Fibroblast of upper back skin (primary cell): ENCODE data around the gene DNAI1.
"Not testable (repeated sequence)": the region's sequence is repeated elsewhere in the genome, so short reads cannot be mapped to it uniquely, and the experiment has no call there.

ENCODE experiments used
- DNase-seq: peaks from one replicate; pipeline ENCODE4 v3.0.0-alpha.2; 2013

Gene DNAI1

GRCh38 chr9:34451135-34451534 lies 7.5 kb upstream of the DNAI1 start:
- no peak for DNase-seq

GRCh38 chr9:34451545-34451944 lies 7.1 kb upstream of the DNAI1 start:
- peak; percentile 31 for DNase-seq

DNA sequence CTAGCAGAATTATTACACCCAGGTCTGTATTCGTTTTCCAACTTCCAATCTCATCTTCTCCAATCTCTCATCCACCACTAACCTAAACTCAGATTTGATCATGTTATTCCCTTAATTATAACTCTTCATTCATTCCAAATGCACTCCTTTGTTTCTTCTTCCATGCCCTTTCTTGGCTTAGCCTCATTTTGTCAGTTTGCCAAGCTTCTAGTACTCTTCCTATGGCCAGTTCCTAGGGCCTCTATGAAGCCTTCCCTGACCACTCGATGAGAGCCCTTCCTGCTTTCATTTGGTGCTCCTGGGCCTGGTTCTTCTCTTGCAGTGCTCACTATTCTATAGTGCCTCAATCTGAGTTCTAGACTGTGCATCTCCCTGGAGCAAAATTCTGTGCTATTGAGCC lies 6.0 kb upstream of the DNAI1 start:
- no peak for DNase-seq

GRCh38 chr9:34454571-34455065 lies 4.0 kb upstream of the DNAI1 start:
- peak; percentile 39 for DNase-seq

GRCh38 chr9:34456151-34456550 lies 2.5 kb upstream of the DNAI1 start:
- DNase-seq, result no peak

GRCh38 chr9:34456746-34457145 lies 1.9 kb upstream of the DNAI1 start:
- DNase-seq, result no peak

DNA sequence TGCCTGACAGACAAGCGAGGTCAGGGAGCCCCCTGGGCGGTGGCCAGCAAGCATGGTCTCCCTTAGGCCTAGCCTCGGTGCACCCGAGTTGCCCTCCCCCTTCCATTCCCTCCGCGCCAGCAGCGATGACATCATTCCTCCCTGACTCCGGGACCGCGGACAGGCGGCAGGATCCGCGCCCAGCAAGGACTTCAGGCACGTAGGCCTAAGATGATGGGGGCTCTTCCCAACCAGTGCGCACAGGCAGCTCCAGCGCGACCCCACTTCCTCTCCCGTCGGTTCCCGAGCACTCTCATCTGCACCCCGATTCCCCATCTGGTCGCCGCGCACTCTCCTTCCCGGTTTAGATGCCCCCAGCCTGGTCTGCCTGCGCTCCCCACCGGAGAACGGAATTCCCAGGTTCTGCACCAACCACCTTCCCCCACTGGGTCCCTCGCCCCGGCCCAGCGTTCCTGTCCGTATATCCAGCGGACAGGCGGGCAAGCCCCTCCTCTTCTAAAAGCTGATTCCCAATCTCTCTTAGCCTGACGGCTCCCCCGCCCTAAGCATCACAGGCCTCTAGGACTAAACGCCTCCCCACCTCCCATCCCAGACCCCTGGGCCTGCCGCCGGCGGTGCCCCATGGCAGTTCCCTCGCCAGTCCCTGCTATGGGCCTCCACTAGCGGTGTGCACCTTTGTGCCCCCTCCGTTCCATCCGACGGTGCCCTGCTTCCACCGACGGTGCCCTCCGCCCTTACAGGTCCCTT lies 1.2 kb upstream of the DNAI1 start:
- peak; percentile 75 for DNase-seq

DNA sequence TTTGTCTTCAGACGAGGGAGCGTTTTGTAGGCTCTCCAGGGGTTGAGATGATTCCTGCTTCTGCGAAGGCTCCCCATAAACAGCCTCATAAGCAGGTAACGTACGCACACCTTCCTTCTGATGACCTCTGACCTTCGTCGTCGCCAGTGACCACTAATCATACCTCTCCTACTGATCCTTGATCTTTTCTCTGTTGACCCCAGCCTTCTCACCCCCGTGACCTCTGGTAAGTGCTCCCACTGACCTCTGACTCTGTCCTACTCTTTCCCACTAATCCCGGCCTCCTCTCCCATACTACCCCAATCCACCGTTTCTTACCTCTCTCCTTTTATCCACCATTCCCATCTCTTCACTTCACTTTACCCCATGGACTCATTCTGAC lies 345 bp downstream of the DNAI1 start:
- DNase-seq, result no peak

DNA sequence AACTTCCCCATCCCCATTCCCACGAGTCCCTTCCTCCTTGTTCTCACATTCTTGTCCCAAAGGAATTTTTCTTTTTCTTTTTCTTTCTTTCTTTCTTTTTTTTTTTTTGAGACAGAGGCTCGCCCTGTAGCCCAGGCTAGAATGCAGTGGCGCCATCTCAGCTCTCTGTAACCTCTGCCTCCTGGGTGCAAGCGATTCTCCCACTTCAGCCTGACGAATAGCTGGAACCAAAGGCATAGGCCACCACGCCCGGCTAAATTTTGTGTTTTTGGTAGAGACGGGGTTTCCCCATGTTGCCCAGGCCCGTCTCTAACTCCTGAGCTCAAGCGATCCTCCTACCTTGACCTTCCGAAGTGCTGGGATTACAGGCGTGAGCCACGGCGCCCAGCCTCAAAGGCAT lies 751 bp downstream of the DNAI1 start:
- no peak for DNase-seq

DNA sequence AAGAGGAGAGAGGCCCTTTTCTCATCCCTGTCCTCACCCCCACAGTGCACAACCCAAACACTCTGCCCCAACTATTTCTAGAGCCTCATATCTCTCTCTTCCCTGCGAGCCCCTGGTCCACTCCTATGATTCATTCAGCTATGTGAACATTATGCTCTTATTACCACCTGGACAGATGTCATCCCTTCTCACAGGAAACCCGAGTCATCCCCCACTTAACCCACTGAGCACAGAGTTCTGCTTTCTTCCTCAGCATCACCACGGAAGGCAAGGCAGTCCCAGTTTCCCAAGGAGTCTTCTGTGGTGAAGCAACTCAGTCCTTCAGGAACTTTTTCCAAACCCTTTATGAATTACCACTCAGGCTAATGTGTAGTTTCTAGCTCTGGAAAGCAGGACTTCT lies 1.3 kb downstream of the DNAI1 start:
- DNase-seq, result peak; percentile 47

- DNase-seq, result peak; percentile 81
These were observed 4.7 kb downstream of the DNAI1 start for GRCh38 chr9:34463098-34463900.

DNA sequence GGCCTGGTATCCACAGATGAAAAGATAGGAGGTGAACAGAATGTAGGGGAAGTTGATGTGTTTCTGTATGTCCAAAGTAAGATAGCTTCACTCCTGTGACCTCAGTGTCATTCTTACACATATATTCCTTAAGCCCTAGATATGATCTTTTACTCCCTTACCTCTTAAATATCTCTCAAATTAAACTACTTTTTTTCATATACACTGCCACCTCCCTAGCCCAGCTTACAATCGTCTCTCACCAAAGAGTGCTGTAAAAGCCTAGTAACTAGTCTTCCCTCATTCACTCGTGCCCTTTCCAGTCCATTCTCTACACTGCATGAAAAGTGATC lies 5.3 kb downstream of the DNAI1 start:
- no peak for DNase-seq

DNA sequence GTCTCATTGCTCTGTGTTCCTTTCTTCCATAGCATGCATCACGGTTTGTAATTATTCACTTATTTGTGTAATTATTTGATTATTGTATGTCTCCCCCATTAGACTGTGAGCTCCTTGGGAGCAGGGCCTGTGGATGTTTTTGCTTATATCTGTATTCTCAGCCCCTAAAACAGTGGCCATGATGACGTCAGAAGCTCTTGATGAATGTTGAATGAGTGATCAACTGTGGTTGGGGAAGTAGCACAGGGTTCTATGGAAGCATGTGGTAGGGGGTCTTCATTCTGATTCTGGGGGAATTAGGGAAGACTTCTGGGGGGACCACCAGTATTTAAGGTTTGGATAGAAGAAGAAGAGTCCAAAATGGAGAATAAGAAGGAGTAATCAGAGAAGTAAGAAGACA lies 6.0 kb downstream of the DNAI1 start:
- DNase-seq, result no peak

- DNase-seq, result no peak
These were observed 6.9 kb downstream of the DNAI1 start for GRCh38 chr9:34465468-34465867.

- DNase-seq, result no peak
These were observed 16.5 kb downstream of the DNAI1 start for GRCh38 chr9:34475097-34475496.

GRCh38 chr9:34477541-34477940 lies 18.9 kb downstream of the DNAI1 start:
- DNase-seq, result no peak

- no peak for DNase-seq
These were observed 20.8 kb downstream of the DNAI1 start for GRCh38 chr9:34479431-34479866.

DNA sequence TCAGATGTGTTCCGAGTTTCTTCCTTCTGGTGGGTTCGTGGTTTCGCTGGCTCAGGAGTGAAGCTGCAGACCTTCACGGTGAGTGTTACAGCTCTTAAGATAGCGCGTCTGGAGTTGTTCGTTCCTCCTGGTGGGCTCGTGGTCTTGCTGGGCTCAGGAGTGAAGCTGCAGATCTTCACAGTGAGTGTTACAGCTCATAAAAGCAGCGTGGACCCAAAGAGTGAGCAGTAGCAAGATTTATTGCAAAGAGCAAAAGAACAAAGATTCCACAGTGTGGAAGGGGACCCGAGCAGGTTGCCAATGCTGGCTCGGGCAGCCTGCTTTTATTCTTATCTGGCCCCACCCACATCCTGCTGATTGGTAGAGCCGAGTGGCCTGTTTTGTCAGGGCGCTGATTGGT lies 23.0 kb downstream of the DNAI1 start:
- not testable (repeated sequence) for DNase-seq

GRCh38 chr9:34482746-34483145 lies 24.1 kb downstream of the DNAI1 start:
- DNase-seq, result not testable (repeated sequence)

- DNase-seq, result no peak
These were observed 26.1 kb downstream of the DNAI1 start for GRCh38 chr9:34484678-34485077.

DNA sequence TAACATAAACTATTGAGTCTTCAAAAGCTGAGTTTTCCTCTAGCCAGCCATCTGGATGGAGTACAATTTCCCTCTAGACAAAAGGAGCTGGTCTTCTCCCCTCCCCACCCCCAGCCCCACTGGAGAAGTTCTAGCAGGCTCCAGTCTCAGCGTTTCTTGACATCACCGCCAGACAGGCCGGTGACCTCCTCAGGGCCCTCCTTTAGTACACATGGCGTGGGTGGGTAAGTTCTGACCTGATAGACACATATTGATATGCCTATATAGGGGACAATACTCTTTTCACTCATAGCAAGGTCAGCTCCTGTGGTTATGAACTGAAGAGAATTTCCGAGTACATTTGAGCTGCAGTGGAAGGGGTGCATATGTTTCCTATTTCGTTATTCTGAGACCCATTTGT lies 27.2 kb downstream of the DNAI1 start:
- DNase-seq, result no peak

DNA sequence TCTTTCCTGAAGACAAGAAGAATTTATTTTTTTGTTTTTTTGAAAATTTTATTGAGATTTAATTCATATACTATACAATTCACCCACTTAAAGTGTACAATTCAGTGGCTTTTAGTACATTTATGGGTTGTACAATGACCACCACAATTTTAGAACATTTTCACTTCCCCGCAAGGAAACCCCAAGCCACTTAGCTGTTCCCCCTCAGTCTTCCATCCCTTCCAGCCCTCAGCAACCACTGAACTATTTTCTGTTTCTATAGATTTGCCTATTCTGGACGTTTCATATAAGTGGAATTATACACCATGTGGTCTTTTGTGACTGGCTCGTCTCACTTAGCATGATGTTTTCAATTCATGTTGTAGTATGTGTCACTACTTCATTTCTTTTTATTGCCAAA lies 28.0 kb downstream of the DNAI1 start:
- no peak for DNase-seq

DNA sequence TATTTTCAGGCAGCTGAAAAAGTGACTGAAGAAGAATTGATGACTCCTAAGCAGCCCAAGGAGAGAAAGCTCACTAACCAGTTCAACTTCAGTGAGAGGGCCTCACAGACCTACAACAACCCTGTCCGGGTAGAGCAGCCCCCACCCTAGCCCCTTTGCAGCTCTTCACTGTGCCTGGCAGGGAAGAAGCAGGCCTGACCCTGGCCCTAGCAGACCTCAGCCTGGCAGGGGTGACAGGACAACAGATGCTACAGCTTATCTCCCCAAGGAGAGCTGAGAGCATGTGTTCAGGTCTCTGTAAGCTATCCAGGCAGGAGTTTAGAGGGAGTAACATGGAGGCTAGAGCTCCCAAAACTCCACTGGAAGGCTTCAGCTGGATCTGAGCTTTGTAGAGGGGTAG lies 31.8 kb downstream of the DNAI1 start:
- no peak for DNase-seq

GRCh38 chr9:34490760-34491159 lies 32.2 kb downstream of the DNAI1 start:
- DNase-seq, result no peak
